ENCODE results near the gene SULT2B1.

The SULT2B1 gene

DNA sequence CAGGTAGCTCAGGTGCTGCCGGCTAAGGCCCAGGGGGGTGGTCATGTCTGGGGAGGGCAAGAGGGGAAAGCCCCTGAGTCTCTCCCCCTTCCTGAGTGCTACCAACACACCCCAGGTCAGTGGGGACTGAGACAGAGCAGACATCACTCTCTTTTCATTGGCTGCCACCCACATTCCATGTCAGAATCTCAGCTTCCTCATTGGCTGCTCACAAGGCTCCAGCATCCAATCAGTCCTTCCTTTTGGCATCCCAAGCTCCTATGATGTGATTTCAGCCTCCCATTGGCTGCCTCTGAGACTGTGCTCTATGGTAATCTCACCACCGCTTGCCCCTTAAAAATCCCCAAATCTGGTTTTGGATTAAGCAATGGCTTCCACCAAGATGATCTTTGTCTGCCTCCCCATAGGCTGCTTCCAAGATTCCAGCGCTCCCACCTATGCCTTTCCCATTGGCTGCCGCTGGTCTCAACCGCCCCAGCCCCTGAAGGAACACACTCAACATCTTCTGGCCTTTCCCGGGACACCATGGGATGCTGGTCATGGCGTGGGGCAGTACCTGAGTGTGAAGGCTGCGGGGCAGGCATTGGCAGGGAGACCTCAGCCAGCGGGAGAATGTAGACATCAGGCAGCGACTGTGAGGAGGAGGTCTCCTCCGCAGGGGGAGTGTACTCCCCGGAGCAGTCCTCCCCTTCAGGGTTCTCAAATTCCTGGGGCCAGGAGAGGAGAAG, 42.3 kb upstream of the SULT2B1 start:
- in situ Hi-C loops (cut with MboI; ENCODE audit: low pct_unique_long_range_greater_than_20kb, low sequenced_read_pairs, unreplicated experiment) = loop anchor here (5.0 kb wide), 1 partner anchor 78 kb away; no protein-coding TSS in a partner anchor
- peak; percentile 33 for DNase-seq (ENCODE audit: low spot score)
- TF ChIP-seq, protein P1, sequence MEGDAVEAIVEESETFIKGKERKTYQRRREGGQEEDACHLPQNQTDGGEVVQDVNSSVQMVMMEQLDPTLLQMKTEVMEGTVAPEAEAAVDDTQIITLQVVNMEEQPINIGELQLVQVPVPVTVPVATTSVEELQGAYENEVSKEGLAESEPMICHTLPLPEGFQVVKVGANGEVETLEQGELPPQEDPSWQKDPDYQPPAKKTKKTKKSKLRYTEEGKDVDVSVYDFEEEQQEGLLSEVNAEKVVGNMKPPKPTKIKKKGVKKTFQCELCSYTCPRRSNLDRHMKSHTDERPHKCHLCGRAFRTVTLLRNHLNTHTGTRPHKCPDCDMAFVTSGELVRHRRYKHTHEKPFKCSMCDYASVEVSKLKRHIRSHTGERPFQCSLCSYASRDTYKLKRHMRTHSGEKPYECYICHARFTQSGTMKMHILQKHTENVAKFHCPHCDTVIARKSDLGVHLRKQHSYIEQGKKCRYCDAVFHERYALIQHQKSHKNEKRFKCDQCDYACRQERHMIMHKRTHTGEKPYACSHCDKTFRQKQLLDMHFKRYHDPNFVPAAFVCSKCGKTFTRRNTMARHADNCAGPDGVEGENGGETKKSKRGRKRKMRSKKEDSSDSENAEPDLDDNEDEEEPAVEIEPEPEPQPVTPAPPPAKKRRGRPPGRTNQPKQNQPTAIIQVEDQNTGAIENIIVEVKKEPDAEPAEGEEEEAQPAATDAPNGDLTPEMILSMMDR (IDR thresholded peaks at IDR 0.05; ENCODE audit: extremely low read depth, insufficient read depth, missing control alignments) = no peak

DNA sequence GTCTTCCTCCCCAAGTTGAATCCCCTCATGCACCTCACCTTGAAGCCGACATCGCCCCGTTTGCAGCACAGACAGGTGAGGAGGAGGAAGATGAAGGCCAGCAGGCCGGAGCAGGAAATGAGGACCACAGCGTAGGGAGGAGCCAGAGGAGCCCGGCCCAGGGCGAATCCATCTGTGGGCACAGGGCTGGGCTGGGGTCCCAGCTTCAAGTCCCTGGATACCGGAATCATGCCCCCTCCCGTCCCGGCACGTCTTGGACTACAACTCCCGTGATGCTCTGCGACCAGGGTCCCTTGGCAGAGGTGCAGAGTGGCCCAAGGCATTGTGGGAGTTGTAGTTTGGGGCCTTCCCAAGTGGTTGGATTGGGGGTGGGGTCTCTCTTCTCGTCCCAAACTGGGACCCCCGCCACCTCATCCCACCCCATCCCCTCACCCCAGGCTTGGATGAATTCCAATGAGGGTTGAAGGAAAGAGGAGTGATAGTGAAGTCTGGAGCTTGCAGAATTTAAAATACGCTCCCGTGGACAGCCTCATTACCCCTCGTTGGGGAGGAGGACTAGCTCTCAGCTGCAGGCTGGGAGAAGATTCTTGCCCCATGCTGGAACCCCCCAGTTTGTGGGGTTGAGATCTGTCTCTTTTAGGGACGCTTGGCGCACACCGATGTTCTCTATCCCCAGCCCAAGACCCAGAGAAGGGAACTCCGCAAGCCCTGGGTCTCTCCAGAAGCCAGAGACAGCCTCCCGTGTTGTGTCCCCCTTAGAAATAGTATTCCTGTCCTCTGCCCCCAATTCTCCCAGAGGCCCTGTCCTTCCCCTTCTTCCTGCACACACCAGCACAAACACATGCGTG, 41.3 kb upstream of the SULT2B1 start:
- TF ChIP-seq, protein P1 (IDR thresholded peaks at IDR 0.05; ENCODE audit: extremely low read depth, insufficient read depth, missing control alignments) = no peak
- DNase-seq (ENCODE audit: low spot score) = peak; percentile 78
- in situ Hi-C loops (cut with MboI; ENCODE audit: low pct_unique_long_range_greater_than_20kb, low sequenced_read_pairs, unreplicated experiment) = no loop called here

DNA sequence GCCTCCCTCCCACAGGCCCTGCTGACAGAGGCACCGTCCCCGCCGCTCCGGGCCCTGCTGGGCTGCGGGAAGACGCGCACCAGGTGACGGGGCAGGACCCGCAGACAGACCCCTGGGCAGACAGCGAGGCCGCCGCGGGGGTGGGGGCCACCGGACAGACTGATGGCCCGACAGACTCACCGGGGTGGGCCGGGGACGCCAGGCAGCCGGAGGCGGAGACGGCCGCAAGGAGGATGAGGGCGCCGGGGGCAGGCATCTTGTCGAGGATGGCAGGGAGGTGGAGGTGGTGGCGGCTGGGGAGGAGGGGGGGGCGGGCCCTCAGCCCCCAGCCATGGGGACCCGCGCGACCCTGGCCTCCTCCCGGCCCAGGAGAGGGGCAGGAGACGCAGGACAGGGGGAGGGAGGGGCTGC, 40.6 kb upstream of the SULT2B1 start:
- in situ Hi-C loops (cut with MboI; ENCODE audit: low pct_unique_long_range_greater_than_20kb, low sequenced_read_pairs, unreplicated experiment) = no loop called here
- no peak for DNase-seq (ENCODE audit: low spot score)
- TF ChIP-seq, protein P1 (IDR thresholded peaks at IDR 0.05; ENCODE audit: extremely low read depth, insufficient read depth, missing control alignments) = no peak

- TF ChIP-seq, protein P1 (IDR thresholded peaks at IDR 0.05; ENCODE audit: extremely low read depth, insufficient read depth, missing control alignments) = no peak
- in situ Hi-C loops (cut with MboI; ENCODE audit: low pct_unique_long_range_greater_than_20kb, low sequenced_read_pairs, unreplicated experiment) = no loop called here
- peak; percentile 78 for DNase-seq (ENCODE audit: low spot score)
These were observed 40.0 kb upstream of the SULT2B1 start, which contains the start of gene LMTK3 for GRCh38 chr19:48511800-48512503. LMTK3 (minus strand) TSS chr19:48511835; CDS start chr19:48511576, 259 bp downstream.

- in situ Hi-C loops (cut with MboI; ENCODE audit: low pct_unique_long_range_greater_than_20kb, low sequenced_read_pairs, unreplicated experiment) = no loop called here
- TF ChIP-seq, protein P1 (IDR thresholded peaks at IDR 0.05; ENCODE audit: extremely low read depth, insufficient read depth, missing control alignments) = no peak
- DNase-seq (ENCODE audit: low spot score) = no peak
These were observed 39.3 kb upstream of the SULT2B1 start for GRCh38 chr19:48512504-48513288.

Data from GM13977 (cell line).